ENCODE data around the gene PHF21A. TPM values are rescaled to one million over a fixed set of nuclear protein-coding genes. Genes with fewer than 3 reads are reported as not detected.

Gene PHF21A
- total RNA-seq, 4 donors from 2014 or later: 28.5 to 53.9 (median 42.2) TPM

- ATAC-seq: no peak
- H3K36me3 ChIP-seq: no peaks in the 10 kb centered on the region
- H3K27me3 ChIP-seq: no peaks in the 10 kb centered on the region
- H3K4me3 ChIP-seq: no peak overlapping the region
- WGBS, 2 donors (ENCODE audit: low coverage in 1 of 2): 71 to 94% methylated on average over 2 of the region's 2 CpGs
- H3K27ac ChIP-seq: no peak overlapping the region
- H3K4me1 ChIP-seq: peaks cover 0 to 27% (median 4%) of the 10 kb centered on the region in 3 donors
- H3K9me3 ChIP-seq: no peaks in the 10 kb centered on the region
- TF ChIP-seq CTCF (IDR thresholded peaks at IDR 0.05) (no peak), EP300 (IDR thresholded peaks at IDR 0.05) (no peak), POLR2A (IDR thresholded peaks at IDR 0.05) (no peak)
Observed at GRCh38 chr11:46012185-46012584, 109.1 kb downstream of the PHF21A start.

GRCh38 chr11:46010100-46010499 lies 111.2 kb downstream of the PHF21A start:
- Histone ChIP-seq H3K27me3 (no peaks in the 10 kb centered on the region), H3K4me3 (no peak overlapping the region), H3K9me3 (no peaks in the 10 kb centered on the region), H3K36me3 (no peaks in the 10 kb centered on the region), H3K4me1 (peaks cover 0 to 27% (median 4%) of the 10 kb centered on the region in 3 donors), H3K27ac (no peak overlapping the region)
- 31 to 50% methylated on average over 1 of the region's 1 CpG for WGBS, 2 donors (ENCODE audit: low coverage in 1 of 2)
- no peak for TF ChIP-seq POLR2A (IDR thresholded peaks at IDR 0.05)
- TF ChIP-seq EP300 (IDR thresholded peaks at IDR 0.05): no peak
- no peak for TF ChIP-seq POLR2AphosphoS5 (IDR thresholded peaks at IDR 0.05)
- no peak for TF ChIP-seq CTCF (IDR thresholded peaks at IDR 0.05)
- no peak for ATAC-seq

GRCh38 chr11:46009647-46010046 lies 111.6 kb downstream of the PHF21A start:
- Histone ChIP-seq H3K27me3 (no peaks in the 10 kb centered on the region), H3K4me3 (no peak overlapping the region), H3K36me3 (no peaks in the 10 kb centered on the region), H3K4me1 (peaks cover 0 to 27% (median 4%) of the 10 kb centered on the region in 3 donors), H3K9me3 (no peaks in the 10 kb centered on the region), H3K27ac (no peak overlapping the region)
- 11 to 28% methylated on average over 2 of the region's 2 CpGs for WGBS, 2 donors (ENCODE audit: low coverage in 1 of 2)
- no peak for ATAC-seq
- TF ChIP-seq EP300 (IDR thresholded peaks at IDR 0.05) (no peak), CTCF (IDR thresholded peaks at IDR 0.05) (no peak), POLR2A (IDR thresholded peaks at IDR 0.05) (no peak), POLR2AphosphoS5 (IDR thresholded peaks at IDR 0.05) (no peak)

- H3K36me3 ChIP-seq: no peaks in the 10 kb centered on the region
- no peaks in the 10 kb centered on the region for H3K27me3 ChIP-seq
- H3K27ac ChIP-seq: no peak overlapping the region
- ATAC-seq: no peak
- TF ChIP-seq CTCF (IDR thresholded peaks at IDR 0.05) (peak; percentile 58 to 79 (median 75)), EP300 (IDR thresholded peaks at IDR 0.05) (no peak)
- no peak overlapping the region for H3K4me3 ChIP-seq
- 33 to 39% methylated on average over 5 of the region's 5 CpGs for WGBS, 2 donors (ENCODE audit: low coverage in 1 of 2)
- H3K9me3 ChIP-seq: no peaks in the 10 kb centered on the region
- peaks cover 0 to 41% (median 13%) of the 10 kb centered on the region in 3 donors for H3K4me1 ChIP-seq
Observed at GRCh38 chr11:46006418-46007070, 114.7 kb downstream of the PHF21A start.

GRCh38 chr11:46003572-46003971 lies 117.7 kb downstream of the PHF21A start:
- Histone ChIP-seq H3K36me3 (no peaks in the 10 kb centered on the region), H3K9me3 (no peaks in the 10 kb centered on the region), H3K27ac (no peak overlapping the region), H3K4me3 (no peak overlapping the region), H3K27me3 (no peaks in the 10 kb centered on the region), H3K4me1 (peaks cover 0 to 22% (median 12%) of the 10 kb centered on the region in 3 donors)
- no peak for TF ChIP-seq POLR2A (IDR thresholded peaks at IDR 0.05)
- TF ChIP-seq EP300 (IDR thresholded peaks at IDR 0.05): no peak
- no peak for TF ChIP-seq POLR2AphosphoS5 (IDR thresholded peaks at IDR 0.05)
- TF ChIP-seq CTCF (IDR thresholded peaks at IDR 0.05): no peak
- no peak for ATAC-seq
- WGBS, 2 donors (ENCODE audit: low coverage in 1 of 2): 60 to 61% methylated on average over 2 of the region's 2 CpGs

All from gastroesophageal sphincter (tissue), 4 donors.